Smooth muscle cell (in vitro differentiated cells): ENCODE data around the gene NUP93. TPM values are rescaled to one million over a fixed set of nuclear protein-coding genes. Genes with fewer than 3 reads are reported as not detected.

Source experiments
- DNase-seq: peaks from one replicate; lab custom pipeline; 2025; ENCODE audit not compliant: unreplicated experiment; lab: John Stamatoyannopoulos, UW
- H2AFZ ChIP-seq: fragments of 200-600 bp; sonication (generic); 2 replicates; pipeline ENCODE4 v1.6.0; 2016; ENCODE audit warnings: antibody characterized with exemption, low read depth, mild to moderate bottlenecking
- H3F3A ChIP-seq: fragments of 200-600 bp; sonication (generic); 2 replicates; pipeline ENCODE4 v1.6.0; 2017; ENCODE audit warnings: antibody characterized with exemption, low read depth
- H3K27ac ChIP-seq: fragments of 200-600 bp; sonication (generic); 2 replicates; pipeline ENCODE4 v1.5.1; 2016; ENCODE audit warnings: low read depth, mild to moderate bottlenecking
- H3K27me3 ChIP-seq: fragments of 200-600 bp; sonication (generic); 2 replicates; pipeline ENCODE4 v1.6.1; 2016; ENCODE audit warnings: low read depth, mild to moderate bottlenecking
- H3K36me3 ChIP-seq: fragments of 200-600 bp; sonication (generic); 2 replicates; pipeline ENCODE4 v1.5.1; 2016; ENCODE audit warnings: low read depth
- H3K4me1 ChIP-seq: fragments of 200-600 bp; sonication (generic); 2 replicates; pipeline ENCODE4 v1.5.1; 2016; ENCODE audit warnings: low read depth
- H3K4me2 ChIP-seq: fragments of 200-600 bp; sonication (generic); 2 replicates; pipeline ENCODE4 v1.6.0; 2016; ENCODE audit warnings: mild to moderate bottlenecking
- H3K4me3 ChIP-seq: fragments of 200-600 bp; sonication (generic); 2 replicates; pipeline ENCODE4 v1.5.1; 2016; ENCODE audit warnings: mild to moderate bottlenecking
- H3K79me2 ChIP-seq: fragments of 200-600 bp; sonication (generic); 2 replicates; pipeline ENCODE4 v1.6.0; 2016; ENCODE audit warnings: low read depth, mild to moderate bottlenecking
- H3K9ac ChIP-seq: fragments of 200-600 bp; sonication (generic); 2 replicates; pipeline ENCODE4 v1.6.0; 2016; ENCODE audit warnings: low read depth
- H3K9me3 ChIP-seq: fragments of 200-600 bp; sonication (generic); replicated peaks from 2 replicates; pipeline ENCODE4 v1.5.1; 2016; ENCODE audit warnings: low read depth
- H4K20me1 ChIP-seq: fragments of 200-600 bp; sonication (generic); 2 replicates; pipeline ENCODE4 v1.6.0; 2016; ENCODE audit warnings: low read depth
- CTCF ChIP-seq: fragments of 200-600 bp; sonication (generic); IDR thresholded peaks from 2 replicates; pipeline ENCODE4 v1.5.1; 2017; ENCODE audit warnings: borderline replicate concordance, mild to moderate bottlenecking, antibody characterized with exemption; ENCODE audit not compliant: insufficient read depth, poor library complexity, severe bottlenecking
- WGBS: methylation state at CpG from one replicate; pipeline ENCODE4 v1.1.7; 2016; ENCODE audit warnings: low lambda C conversion rate; 5-methylcytosine and 5-hydroxymethylcytosine counted together
- polyA plus RNA-seq: library from polyadenylated mRNA; unstranded; fragments of >200 nt; fragmentation: Nextera tagmentation; extraction: Ambion mirVana; gene quantifications from 2 replicates; pipeline ENCODE4 v1.2.1, GENCODE V29; 2016
- total RNA-seq: library from RNA; depleted of rRNA; stranded (reverse); fragments of >200 nt; gene quantifications from 2 replicates; pipeline ENCODE4 v1.2.3, GENCODE V29; 2014

The NUP93 gene
- total and polyA plus RNA-seq, 2 experiments from 2014 or later = 45.6 to 55.8 TPM

DNA sequence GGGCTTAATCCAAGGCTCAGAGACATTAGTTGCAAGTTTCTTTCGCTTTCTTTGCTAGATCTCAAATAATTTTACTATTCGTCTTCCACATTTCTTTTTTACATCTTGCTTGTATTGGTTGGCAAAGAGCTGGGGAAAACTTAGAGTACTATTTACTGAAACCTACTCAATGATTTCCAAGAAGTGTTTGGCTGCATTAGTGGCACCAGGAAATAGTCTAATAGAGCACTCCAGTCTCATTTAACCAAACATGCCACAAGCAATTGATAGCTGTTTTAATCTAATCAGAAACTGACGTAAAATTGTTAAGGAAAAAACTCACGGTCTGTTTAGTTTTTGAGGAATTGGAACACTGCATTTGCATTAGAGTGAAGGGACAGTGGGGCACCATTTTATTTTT lies 29.0 kb downstream of the NUP93 start:
- H3K27me3 ChIP-seq = no peaks in the 10 kb centered on the region
- no peak overlapping the region for H3K4me3 ChIP-seq
- no peak for TF ChIP-seq CTCF
- no peak overlapping the region for H3K4me2 ChIP-seq
- no peaks in the 10 kb centered on the region for H3K9me3 ChIP-seq
- H3K79me2 ChIP-seq = peaks cover 9% of the 10 kb centered on the region
- H3F3A ChIP-seq = no peaks in the 10 kb centered on the region
- no peak for DNase-seq
- H3K36me3 ChIP-seq = no peaks in the 10 kb centered on the region
- H3K4me1 ChIP-seq = no peaks in the 10 kb centered on the region
- H3K9ac ChIP-seq = no peak overlapping the region
- no peak overlapping the region for H3K27ac ChIP-seq
- H2AFZ ChIP-seq = no peak overlapping the region
- WGBS = 95% methylated on average over 4 of the region's 4 CpGs
- peaks cover 9% of the 10 kb centered on the region for H4K20me1 ChIP-seq

GRCh38 chr16:56763291-56763916 lies 33.5 kb downstream of the NUP93 start:
- whole genome bisulfite sequencing = 100% methylated on average over 1 of the region's 1 CpG

DNA sequence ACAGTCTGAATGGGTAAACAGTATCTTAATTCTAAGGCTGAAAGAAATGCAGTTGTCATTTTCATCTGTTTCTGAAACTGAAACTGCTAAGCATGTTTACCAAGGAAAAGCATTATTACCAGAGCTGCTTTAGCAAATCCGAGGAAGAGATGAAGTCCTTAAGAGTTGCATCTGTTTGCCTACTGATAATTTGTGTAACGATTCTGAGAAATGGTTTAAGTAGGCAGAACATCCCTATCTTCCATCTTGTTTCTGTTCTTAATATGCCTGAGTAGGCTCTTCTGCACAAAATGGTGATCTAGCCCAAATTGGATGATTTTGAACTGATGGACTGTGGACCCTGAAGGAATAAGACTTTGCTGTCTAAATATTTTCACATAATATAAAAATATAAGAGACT lies 34.9 kb downstream of the NUP93 start:
- no peak for TF ChIP-seq CTCF
- Histone ChIP-seq H3K9me3 (no peaks in the 10 kb centered on the region), H3K4me2 (no peak overlapping the region), H4K20me1 (no peaks in the 10 kb centered on the region), H3F3A (no peaks in the 10 kb centered on the region), H2AFZ (no peak overlapping the region), H3K36me3 (no peaks in the 10 kb centered on the region), H3K79me2 (no peaks in the 10 kb centered on the region), H3K27me3 (no peaks in the 10 kb centered on the region), H3K4me3 (no peak overlapping the region), H3K27ac (no peak overlapping the region), H3K9ac (no peak overlapping the region), H3K4me1 (no peaks in the 10 kb centered on the region)
- WGBS = 78% methylated on average over 2 of the region's 2 CpGs
- no peak for DNase-seq

More at GRCh38 chr16:56763291-56763916, 33.5 kb downstream of the NUP93 start:
- H4K20me1 ChIP-seq = no peaks in the 10 kb centered on the region
- no peaks in the 10 kb centered on the region for H3K79me2 ChIP-seq
- no peak overlapping the region for H3K4me2 ChIP-seq
- no peaks in the 10 kb centered on the region for H3F3A ChIP-seq
- no peaks in the 10 kb centered on the region for H3K9me3 ChIP-seq
- no peak overlapping the region for H3K4me3 ChIP-seq
- no peak overlapping the region for H3K9ac ChIP-seq
- no peak for TF ChIP-seq CTCF
- H3K27ac ChIP-seq = no peak overlapping the region
- H3K36me3 ChIP-seq = no peaks in the 10 kb centered on the region
- DNase-seq = no peak
- H2AFZ ChIP-seq = no peak overlapping the region
- no peaks in the 10 kb centered on the region for H3K4me1 ChIP-seq
- H3K27me3 ChIP-seq = no peaks in the 10 kb centered on the region

DNA sequence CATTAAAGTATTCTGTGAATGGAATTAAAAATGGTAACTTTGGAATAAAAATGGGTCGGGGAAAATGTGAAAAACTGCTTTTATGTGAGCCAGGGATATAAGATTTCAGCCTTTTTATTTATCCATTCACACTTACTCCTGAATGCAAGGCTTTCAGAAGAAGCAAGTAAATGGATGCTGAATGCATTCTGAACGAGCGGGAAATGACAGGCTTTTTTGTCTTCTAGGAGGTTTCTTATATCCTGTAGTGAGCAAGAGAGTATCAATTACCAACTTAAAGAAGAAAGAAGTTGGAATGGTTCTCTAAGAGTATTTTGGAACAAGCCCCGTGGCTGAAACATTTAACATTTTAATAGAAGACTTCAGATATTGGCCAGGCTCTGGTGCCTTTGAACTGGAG lies 36.0 kb downstream of the NUP93 start:
- Histone ChIP-seq H3K36me3 (no peaks in the 10 kb centered on the region), H3K27me3 (no peaks in the 10 kb centered on the region), H3K79me2 (no peaks in the 10 kb centered on the region), H3K4me3 (no peak overlapping the region), H3K4me2 (no peak overlapping the region), H3K9me3 (no peaks in the 10 kb centered on the region), H3K9ac (no peak overlapping the region), H4K20me1 (no peaks in the 10 kb centered on the region), H3F3A (no peaks in the 10 kb centered on the region), H2AFZ (no peak overlapping the region), H3K27ac (no peak overlapping the region), H3K4me1 (no peaks in the 10 kb centered on the region)
- DNase-seq = no peak
- WGBS = 88% methylated on average over 4 of the region's 4 CpGs
- no peak for TF ChIP-seq CTCF
